ENCODE measurements around the gene IMP4.

IMP4 gene

DNA sequence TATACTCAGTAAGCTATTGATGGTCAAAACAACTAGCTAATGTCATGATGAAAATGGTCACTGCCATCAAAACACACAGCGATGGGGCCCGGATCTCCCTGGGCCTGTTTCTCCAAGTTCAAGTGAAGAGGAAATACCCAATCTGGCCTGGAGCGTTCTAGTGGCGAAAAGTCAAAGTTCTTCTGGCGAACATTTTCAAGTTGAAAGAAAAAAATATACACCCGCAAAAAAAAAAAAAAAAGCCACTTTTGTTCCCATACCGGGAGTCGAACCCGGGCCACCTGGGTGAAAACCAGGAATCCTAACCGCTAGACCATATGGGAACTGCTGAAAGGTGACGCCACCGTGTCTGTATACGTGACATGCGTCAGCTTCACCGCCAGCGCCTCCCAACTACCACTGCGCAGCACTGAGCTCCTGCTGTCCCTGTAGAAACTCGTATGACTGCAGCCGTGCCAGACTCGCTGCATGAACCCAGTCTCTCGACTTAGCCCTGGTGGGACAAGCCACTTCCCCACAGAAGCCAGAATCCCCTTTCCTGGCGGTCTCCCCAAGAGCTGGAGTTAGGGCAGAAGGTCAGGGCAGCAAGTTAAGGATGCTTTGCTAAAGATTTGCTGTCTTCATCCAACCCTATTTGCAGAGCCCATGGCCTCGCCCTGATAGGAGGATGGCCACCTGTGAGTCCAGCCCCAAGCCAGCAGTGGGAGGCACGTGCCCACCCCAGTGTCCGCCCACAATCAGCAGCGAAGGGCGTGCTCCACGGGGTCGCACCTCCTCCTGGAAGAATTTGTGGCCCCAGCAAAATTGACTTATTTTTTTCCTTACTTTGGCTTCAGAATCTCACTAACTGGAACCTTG is 5.6 kb upstream of the IMP4 start:
- DNase-seq = peak; percentile 48

DNA sequence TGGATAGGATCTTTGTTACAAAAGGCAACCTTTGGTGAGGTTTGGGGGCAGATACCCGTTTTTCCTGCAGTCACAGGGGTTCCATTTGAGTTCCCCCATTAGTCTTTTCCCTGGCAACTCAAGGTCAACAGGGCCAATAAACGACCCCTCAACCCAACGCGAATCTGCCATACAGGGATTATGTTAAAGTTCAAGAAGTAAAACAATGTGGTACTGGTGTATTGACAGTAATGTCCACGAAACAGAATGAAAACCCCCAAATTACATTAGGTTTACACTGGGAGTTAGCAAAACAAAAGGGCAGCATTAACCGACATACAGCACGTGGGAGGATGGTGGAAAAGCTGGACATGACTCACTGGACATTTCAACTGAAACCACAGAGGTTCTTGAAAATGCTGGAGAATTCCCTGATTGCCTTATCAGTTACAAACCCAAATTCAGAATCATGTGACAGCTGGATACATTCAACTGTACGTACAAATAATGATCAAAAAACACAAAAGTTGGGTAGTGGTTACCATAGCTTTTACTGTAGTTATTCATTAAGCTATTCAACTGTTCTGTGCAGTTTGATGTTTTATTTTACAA is 4.9 kb upstream of the IMP4 start:
- no peak for DNase-seq

DNA sequence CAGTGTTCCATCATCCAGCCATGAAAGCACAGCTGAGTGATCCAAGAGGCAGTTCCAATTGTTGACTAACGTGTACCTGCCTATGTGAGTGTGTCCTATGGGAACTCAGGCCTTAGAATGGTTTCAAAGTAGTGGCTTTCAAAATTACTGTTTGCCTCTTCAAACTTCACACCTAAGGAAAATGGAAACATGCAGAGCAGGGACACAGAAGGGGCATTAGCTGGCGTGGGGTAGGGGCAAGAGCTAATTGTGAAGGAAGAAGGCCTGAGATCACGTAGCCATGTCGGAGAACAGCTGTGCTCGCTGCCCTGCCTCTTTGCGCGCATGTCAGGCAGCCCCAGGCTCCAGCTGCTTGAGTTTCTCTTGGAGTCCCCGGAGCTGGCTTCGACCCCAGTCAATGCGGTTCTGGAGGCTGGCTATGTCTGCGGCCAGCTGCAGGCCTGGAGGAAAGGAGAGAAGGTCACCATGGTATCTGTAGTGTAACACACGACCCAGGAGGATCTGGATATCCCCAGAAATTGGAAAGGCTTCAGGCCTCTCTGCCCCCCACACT is 3.8 kb upstream of the IMP4 start:
- no peak for DNase-seq

DNA sequence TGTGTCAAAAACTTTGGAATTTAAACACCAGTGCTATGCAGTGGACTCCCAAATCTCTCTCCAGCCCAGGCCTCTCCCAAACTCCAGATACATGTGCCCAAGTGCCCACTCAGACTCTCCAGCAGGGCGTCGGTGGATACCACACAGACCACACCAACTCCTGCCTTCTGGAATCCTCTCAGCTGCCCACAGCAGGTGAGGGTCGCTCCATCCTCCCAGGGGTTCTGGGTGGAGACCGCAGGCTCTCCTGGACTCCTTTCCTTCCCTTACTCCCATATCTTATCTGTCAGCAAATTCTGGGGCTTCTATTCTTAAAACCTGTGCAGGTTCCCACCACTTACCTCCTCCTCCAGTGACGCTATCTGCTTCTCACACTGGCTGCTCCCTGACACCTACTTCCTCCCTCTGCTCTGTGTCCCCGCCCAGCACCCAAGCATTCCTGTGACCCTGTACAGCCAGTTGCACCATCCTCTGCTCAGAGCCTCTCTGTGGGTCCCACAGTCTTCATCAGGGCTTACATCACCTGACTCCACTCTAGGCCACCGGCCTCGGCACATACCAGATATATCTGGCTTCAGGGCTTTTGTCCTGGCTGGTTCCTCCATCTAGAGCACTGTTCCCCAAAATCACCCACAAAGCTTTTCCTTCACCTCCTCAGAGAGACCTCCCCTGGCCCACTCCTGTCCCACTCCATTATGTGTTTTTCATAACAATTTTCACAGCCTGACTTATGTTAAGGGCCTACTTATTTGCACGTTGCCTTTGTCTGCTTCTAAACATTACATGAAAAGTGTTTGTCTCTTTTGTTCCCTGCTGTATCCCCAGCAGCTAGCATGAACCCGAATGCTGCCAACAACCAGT is 2.6 kb upstream of the IMP4 start:
- no peak for DNase-seq

DNA sequence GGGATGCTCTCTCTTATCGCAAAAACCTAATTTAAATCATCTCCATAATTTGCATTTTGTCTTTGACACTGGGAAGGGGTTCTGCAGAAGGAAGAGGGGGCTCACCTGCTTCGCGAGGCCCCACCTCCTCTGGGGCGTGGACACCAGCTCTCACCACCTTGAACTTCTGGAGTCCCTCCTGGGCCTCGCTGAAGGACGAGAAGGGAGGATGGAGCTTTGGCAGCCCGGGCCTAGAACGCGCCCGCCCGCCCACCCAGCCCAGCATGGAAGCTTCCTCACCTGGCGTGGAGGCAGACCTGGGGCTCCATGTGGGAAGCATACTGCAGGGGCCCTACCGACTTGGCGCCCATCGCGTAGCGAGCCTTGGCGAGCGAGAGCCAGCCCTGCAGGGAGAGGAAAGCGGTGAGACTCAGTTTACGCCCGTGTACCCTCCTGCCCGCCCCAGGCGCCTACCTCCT is 1.1 kb upstream of the IMP4 start:
- DNase-seq = no peak

DNA sequence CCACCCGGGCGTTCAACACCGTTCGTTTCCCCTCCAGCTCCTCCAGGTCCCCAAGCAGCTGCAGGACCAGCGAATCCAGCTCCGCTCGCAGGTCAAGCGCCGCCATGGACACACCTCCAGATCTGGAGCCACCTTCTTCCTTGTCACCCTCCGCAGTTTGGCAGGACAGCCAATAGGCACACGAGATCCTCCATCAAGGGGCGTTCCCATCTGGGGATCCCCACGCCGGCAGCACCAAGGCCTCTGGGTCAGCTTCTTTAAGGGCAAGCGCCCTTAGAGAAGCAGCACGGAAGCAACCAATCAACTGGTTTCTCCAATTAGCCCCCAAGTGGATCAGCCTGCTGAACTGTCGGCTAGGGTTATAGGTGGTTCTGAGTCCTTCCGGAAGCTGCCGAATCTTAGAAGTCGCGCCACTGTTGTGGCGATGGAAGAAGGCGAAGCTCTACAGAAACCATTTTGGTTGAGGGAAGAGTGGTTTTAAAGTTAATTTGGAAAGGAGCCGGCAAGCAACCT is 621 bp upstream of the IMP4 start:
- peak; percentile 84 for DNase-seq

DNA sequence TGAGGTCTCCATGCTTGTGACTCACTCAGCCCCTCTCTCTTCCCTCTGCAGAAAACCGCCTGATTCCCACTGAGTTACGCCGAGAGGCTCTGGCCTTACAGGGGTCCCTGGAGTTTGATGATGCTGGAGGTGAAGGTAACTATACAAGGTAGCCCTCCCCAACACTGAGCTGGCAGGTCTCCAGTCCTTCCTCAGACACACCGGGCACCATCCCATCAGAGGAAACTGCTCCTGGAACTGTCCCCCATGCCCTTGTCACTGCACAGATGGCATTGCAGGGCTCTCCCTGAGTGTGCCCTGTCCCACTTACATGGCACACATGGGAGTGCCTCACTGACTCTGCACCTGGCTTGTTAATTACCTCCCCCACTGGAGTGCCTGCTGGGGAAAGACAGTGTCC is 1.9 kb downstream of the IMP4 start:
- no peak for DNase-seq

GRCh38 chr2:130345091-130345490 is 2.4 kb downstream of the IMP4 start:
- DNase-seq = no peak

GRCh38 chr2:130345611-130346010 is 2.9 kb downstream of the IMP4 start:
- DNase-seq = no peak

- DNase-seq = no peak
Observed at GRCh38 chr2:130346041-130346740, 3.5 kb downstream of the IMP4 start.

DNA sequence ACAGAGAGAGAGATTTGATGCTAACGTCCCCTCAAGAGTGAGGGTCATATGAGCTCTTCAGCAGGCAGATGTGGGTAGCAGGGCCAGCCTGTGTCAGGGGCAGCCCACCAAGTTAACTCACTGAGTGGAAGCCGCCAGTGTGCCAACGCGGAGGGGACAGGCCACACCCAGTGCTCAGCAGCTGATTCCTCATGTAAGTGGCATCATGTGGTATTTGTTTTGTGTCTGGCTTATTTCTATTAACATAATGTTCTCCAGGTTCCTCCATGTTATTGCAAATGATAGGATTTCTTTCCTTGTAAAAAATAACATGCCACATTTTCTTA is 4.0 kb downstream of the IMP4 start:
- no peak for DNase-seq

- DNase-seq = no peak
Observed at GRCh38 chr2:130347220-130347925, 4.7 kb downstream of the IMP4 start.

DNA sequence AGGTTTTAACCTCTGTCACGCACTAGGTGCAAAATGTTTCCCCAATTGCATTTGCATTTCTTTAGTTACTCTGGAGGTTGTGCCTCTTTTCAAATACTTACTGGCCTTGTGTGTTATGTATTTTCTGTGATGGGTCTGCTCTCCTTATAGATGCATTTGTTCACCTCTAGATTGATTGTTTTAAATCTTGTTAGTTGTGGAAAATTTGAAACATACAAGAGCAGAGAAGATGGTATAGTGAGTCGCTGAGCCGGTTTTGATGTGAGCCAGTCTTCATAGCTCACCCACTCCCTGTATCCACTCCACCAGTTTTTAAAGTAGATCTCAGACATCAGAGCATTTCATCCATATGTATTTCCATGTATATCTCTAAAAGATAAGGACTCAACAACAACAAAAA is 6.5 kb downstream of the IMP4 start:
- no peak for DNase-seq

DNA sequence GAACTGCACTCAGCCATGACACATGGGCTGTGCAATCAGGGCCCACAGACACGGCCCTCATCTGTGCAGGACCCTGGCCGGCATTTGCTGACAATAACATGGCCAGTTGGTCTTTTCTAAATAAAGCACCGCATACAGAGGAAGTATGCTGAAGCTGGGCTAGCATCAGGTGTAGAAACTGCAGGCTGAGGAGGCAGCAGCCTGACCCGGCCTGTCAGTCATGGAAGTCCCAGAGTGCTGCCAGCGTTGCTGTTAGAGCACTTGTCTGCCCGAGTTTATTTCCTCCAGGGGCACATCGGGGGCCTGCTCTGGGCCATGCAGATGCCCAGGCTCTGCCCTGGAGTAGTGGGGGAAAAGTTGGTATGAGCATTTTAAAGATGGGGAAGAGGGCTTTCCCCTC is 9.0 kb downstream of the IMP4 start:
- DNase-seq = no peak

DNA sequence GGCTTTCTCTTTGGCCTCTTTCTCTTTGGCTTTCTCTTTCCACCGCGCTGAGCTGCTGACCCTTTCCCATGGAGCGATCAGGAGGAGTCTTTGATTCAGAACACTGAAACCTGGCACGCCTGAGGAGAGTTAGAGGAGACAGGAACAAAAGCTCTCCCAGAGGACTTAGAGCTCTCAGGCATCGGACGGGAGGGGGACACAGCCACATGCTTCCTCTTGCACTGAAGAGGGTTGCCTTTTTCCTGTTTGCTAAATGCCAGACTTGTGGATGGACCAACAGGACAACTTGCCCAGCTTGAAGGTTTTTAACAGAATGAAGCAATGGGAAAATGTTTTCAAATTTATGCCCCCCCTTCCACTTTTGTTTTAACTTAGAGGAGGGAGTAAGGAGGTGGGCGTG is 9.5 kb downstream of the IMP4 start:
- DNase-seq = no peak

DNA sequence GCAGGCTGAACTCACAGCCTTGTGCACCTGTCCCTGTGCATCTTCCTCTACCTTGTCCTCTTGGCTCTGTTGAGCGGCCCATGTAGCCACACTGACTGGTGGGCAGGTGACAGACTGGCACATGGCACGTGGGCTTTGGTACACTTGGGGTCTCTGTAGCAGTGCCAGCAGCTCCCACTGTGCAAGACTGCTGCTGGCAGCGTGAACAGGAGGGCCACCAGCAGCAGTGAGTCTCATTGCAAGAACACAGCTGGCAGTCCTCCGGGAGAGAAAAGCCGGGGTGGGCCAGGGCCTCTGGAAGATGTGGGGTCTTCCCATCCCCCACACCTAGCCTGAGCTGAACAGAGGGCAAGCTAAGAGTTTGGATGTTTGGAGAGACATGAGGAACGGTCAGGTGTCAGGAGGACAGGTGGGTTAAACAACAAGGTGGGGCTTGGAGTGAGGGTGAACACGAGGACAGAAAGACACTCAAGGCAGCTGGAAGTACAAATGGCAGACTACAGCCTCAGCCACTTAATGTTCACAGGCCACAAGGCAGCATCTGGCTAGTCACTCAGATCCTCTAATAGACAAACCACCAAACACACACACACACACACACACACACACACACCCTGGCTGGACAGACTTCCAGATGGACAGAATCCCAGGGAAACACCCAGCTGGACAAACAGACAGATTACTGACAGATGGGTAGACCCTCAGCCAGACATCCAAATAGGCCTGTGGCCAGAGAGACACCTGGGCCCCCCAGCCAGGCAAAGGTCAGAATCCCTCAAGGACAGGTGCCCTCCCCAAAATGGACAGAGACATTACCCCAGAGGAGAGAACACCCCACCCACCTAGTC is 10.8 kb downstream of the IMP4 start:
- DNase-seq = no peak

- DNase-seq = no peak
Observed at GRCh38 chr2:130354139-130354428, 11.4 kb downstream of the IMP4 start.

GRCh38 chr2:130355172-130355577 is 12.5 kb downstream of the IMP4 start:
- no peak for DNase-seq

GRCh38 chr2:130355578-130356431 is 13.1 kb downstream of the IMP4 start, which contains the start of gene PTPN18:
Gene PTPN18 (plus strand): TSS chr2:130356056. CDS start chr2:130356108, 52 bp downstream.
- peak; percentile 65 for DNase-seq

- no peak for DNase-seq
Observed at GRCh38 chr2:130357864-130358263, 15.2 kb downstream of the IMP4 start.

Measured in activated naive CD4-positive, alpha-beta T cell treated with anti-CD3 and anti-CD28 coated beads, Interleukin-2, amount 50 U/mL, for 16 hours (primary cell).